Measurements from ENCODE around the gene CELF4.

- TF ChIP-seq CTCF (optimal IDR thresholded peaks at IDR 0.05 in 1 of 3, IDR thresholded peaks at IDR 0.05 in 1 of 3, conservative IDR thresholded peaks at IDR 0.05 in 1 of 3; ENCODE audit: extremely low read depth in 1 of 3, insufficient read depth in 2 of 3, low read length in 3 of 3) = no peak
- no peak for TF ChIP-seq EZH2 (IDR thresholded peaks at IDR 0.05; ENCODE audit: low read length)
Observed at GRCh38 chr18:37272226-37272625, 293.4 kb downstream of the CELF4 start.

All from keratinocyte (primary cell).